ENCODE measurements around the gene TMEM252. TPM values are rescaled to one million over a fixed set of nuclear protein-coding genes. Genes with fewer than 3 reads are reported as not detected.

TMEM252 gene
- total RNA-seq, 1 donor from 2014 or later: not detected

GRCh38 chr9:68497629-68498028 lies 43.1 kb downstream of the TMEM252 start:
- no peak for ATAC-seq
- Histone ChIP-seq H3K27ac (no peak overlapping the region), H3K9me3 (no peaks in the 10 kb centered on the region), H3K36me3 (no peaks in the 10 kb centered on the region), H3K27me3 (no peaks in the 10 kb centered on the region), H3K4me1 (peaks cover 7% of the 10 kb centered on the region), H3K4me3 (no peak overlapping the region)
- no peak for DNase-seq
- intact Hi-C loops (cut with DNase I): no loop called here
- TF ChIP-seq, protein P1, sequence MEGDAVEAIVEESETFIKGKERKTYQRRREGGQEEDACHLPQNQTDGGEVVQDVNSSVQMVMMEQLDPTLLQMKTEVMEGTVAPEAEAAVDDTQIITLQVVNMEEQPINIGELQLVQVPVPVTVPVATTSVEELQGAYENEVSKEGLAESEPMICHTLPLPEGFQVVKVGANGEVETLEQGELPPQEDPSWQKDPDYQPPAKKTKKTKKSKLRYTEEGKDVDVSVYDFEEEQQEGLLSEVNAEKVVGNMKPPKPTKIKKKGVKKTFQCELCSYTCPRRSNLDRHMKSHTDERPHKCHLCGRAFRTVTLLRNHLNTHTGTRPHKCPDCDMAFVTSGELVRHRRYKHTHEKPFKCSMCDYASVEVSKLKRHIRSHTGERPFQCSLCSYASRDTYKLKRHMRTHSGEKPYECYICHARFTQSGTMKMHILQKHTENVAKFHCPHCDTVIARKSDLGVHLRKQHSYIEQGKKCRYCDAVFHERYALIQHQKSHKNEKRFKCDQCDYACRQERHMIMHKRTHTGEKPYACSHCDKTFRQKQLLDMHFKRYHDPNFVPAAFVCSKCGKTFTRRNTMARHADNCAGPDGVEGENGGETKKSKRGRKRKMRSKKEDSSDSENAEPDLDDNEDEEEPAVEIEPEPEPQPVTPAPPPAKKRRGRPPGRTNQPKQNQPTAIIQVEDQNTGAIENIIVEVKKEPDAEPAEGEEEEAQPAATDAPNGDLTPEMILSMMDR (IDR thresholded peaks at IDR 0.05): no peak

GRCh38 chr9:68496356-68496755 lies 44.3 kb downstream of the TMEM252 start:
- H3K36me3 ChIP-seq: no peaks in the 10 kb centered on the region
- ATAC-seq (no peak), DNase-seq (no peak)
- no peak overlapping the region for H3K27ac ChIP-seq
- intact Hi-C loops (cut with DNase I): no loop called here
- H3K27me3 ChIP-seq: no peaks in the 10 kb centered on the region
- TF ChIP-seq, protein P1 (IDR thresholded peaks at IDR 0.05): no peak
- no peaks in the 10 kb centered on the region for H3K9me3 ChIP-seq
- peaks cover 7% of the 10 kb centered on the region for H3K4me1 ChIP-seq
- H3K4me3 ChIP-seq: no peak overlapping the region

- no peak for DNase-seq
- intact Hi-C loops (cut with DNase I): no loop called here
These were observed 45.4 kb downstream of the TMEM252 start for GRCh38 chr9:68495247-68495646.

DNA sequence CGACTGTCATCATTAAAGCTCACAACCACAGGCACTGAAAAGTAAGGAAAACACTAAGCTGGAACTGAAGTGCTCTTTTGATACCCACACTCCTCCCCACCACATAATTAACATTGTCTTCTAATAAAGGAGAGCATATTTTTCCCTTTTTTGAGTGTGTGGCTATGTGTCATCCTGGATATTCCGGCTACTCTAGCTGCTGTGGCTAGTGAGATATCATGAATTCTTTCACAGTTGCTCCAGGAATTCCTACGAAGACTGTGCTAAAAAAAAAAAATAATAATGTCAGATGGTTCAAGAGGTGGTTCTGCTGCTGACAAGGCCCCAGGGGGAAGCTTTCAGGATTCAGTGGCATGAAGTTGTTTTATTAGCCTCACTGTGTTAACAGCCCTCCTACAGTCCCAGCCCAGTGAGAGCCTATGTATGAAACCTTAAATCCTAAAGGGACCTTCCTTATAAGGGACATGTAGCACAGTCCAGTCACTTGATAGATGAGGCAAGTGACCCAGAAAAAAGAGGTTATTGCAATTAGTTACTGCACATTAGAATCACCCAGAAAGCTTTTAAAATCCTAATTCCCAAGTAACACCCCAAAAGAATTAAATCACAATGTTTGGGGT lies 46.6 kb downstream of the TMEM252 start:
- Histone ChIP-seq H3K9me3 (no peaks in the 10 kb centered on the region), H3K4me3 (no peak overlapping the region), H3K4me1 (no peaks in the 10 kb centered on the region), H3K27ac (no peak overlapping the region), H3K27me3 (no peaks in the 10 kb centered on the region), H3K36me3 (no peaks in the 10 kb centered on the region)
- TF ChIP-seq, protein P1 (IDR thresholded peaks at IDR 0.05): no peak
- intact Hi-C loops (cut with DNase I): no loop called here
- ATAC-seq (no peak), DNase-seq (no peak)

More at GRCh38 chr9:68495247-68495646, 45.4 kb downstream of the TMEM252 start:
- no peaks in the 10 kb centered on the region for H3K9me3 ChIP-seq
- ATAC-seq: no peak
- H3K27ac ChIP-seq: no peak overlapping the region
- peaks cover 2% of the 10 kb centered on the region for H3K4me1 ChIP-seq
- TF ChIP-seq, protein P1 (IDR thresholded peaks at IDR 0.05): no peak
- H3K36me3 ChIP-seq: no peaks in the 10 kb centered on the region
- H3K4me3 ChIP-seq: no peak overlapping the region
- no peaks in the 10 kb centered on the region for H3K27me3 ChIP-seq

DNA sequence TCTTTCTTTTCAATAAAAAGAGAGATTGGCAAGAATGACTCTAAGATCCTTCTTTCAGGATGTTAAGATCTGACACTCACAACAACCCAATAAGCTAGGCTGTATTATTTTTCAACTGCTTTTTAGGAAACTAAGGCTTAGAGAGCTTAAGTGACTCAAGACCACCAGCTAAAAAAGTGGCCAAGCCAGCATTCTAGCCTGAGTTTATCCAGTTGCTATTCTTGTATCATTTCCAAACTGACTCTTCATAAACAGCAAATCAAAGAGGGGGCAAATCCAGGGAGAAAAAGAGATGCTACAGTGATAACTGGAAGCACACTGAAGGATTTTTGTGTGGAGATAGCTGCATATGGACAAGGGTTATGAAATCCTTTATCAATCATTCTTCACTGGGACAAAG lies 47.1 kb downstream of the TMEM252 start:
- no peak for DNase-seq
- Histone ChIP-seq H3K4me3 (no peak overlapping the region), H3K27me3 (no peaks in the 10 kb centered on the region), H3K9me3 (no peaks in the 10 kb centered on the region), H3K4me1 (no peaks in the 10 kb centered on the region), H3K36me3 (no peaks in the 10 kb centered on the region), H3K27ac (no peak overlapping the region)
- ATAC-seq: no peak
- TF ChIP-seq, protein P1 (IDR thresholded peaks at IDR 0.05): no peak
- intact Hi-C loops (cut with DNase I): no loop called here

DNA sequence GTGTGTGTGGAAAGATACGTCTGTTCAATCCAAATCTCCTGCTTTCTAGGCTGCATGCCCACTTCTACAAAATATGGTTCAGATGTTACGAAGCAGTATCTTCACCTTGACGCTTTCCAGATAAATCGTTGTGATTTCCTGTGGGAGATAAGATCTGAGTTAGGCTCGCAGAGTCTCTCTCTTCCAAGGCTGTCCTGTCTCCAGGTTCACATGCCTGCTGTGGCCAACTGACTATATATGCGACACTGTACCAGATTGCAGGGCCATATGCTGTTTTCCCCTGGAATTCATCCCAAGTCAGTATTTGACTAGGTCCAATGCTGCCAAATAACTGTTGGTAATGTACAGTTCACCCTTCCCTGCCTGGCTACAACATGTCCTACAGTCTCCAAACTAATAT lies 47.9 kb downstream of the TMEM252 start:
- TF ChIP-seq, protein P1 (IDR thresholded peaks at IDR 0.05): no peak
- DNase-seq (no peak), ATAC-seq (no peak)
- Histone ChIP-seq H3K27ac (no peak overlapping the region), H3K27me3 (no peaks in the 10 kb centered on the region), H3K36me3 (no peaks in the 10 kb centered on the region), H3K9me3 (no peaks in the 10 kb centered on the region), H3K4me1 (no peaks in the 10 kb centered on the region), H3K4me3 (no peak overlapping the region)
- intact Hi-C loops (cut with DNase I): no loop called here

Data from upper lobe of right lung (tissue), 1 donor.